ENCODE measurements around the gene SLC47A1. TPM values are rescaled to one million over a fixed set of nuclear protein-coding genes. Genes with fewer than 3 reads are reported as not detected.

The SLC47A1 gene
- total and polyA plus RNA-seq, 10 of the 15 experiments (the other 5 are each of a cell fraction or from before 2014, with no cell fraction given), result 0.41 TPM; not detected in 9

- WGBS (ENCODE audit: insufficient coverage, insufficient replicate concordance, low lambda C conversion rate, missing lambda C conversion rate), result 34% methylated on average over 9 of the region's 9 CpGs
These were observed 31.1 kb upstream of the SLC47A1 start for GRCh38 chr17:19502517-19502916.

More at GRCh38 chr17:19502517-19502916, 31.1 kb upstream of the SLC47A1 start:
- FAIRE-seq (no peak), DNase-seq (ENCODE audit: low read depth, low spot score) (no peak), ATAC-seq (no peak; the same call in 2 of the 3 replicates)
- H3K27me3 ChIP-seq (replicated peaks in 1 of 2; ENCODE audit: control insufficient read depth in 2 of 2, insufficient read depth in 2 of 2, low read length in 1 of 2), result peaks cover 2% of the 10 kb centered on the region in 2 experiments; a peak in 1 of 4 replicates
- no peaks in the 10 kb centered on the region for H3K36me3 ChIP-seq (ENCODE audit: control insufficient read depth in 2 of 2, insufficient read depth in 2 of 2, low read length in 1 of 2)
- no TSS peak for BruUV-seq (replicated peaks)
- H3K27ac ChIP-seq (ENCODE audit: control insufficient read depth, insufficient read depth), result no peak overlapping the region
- in situ Hi-C loops (cut with MboI), result no loop called here
- no peak for TF ChIP-seq NBN (IDR thresholded peaks at IDR 0.05)
- no peak for TF ChIP-seq BCLAF1 (IDR thresholded peaks at IDR 0.05)
- TF ChIP-seq ZNF622 (IDR thresholded peaks at IDR 0.05), result no peak
- TF ChIP-seq ZBTB40 (IDR thresholded peaks at IDR 0.05; ENCODE audit: borderline replicate concordance), result no peak
- TF ChIP-seq NR2C2 (IDR thresholded peaks at IDR 0.05; ENCODE audit: borderline replicate concordance, control insufficient read depth, insufficient read length, low read depth), result no peak
- no peak for TF ChIP-seq POLR2AphosphoS5 (IDR thresholded peaks at IDR 0.05; ENCODE audit: low read length)
- TF ChIP-seq BHLHE40 (IDR thresholded peaks at IDR 0.05; ENCODE audit: borderline replicate concordance in 1 of 2, low read depth in 2 of 2, low read length in 1 of 2), result no peak
- TF ChIP-seq EED (IDR thresholded peaks at IDR 0.05; ENCODE audit: low read depth), result no peak
- no peak for TF ChIP-seq FOXK2 (IDR thresholded peaks at IDR 0.05)
- TF ChIP-seq CHD1 (IDR thresholded peaks at IDR 0.05; ENCODE audit: low read depth, low read length), result no peak
- no peak for TF ChIP-seq MTA3 (IDR thresholded peaks at IDR 0.05; ENCODE audit: borderline replicate concordance, low read length)
- TF ChIP-seq ZNF207 (IDR thresholded peaks at IDR 0.05; ENCODE audit: borderline replicate concordance), result no peak
- no peak overlapping the region for H2AFZ ChIP-seq (ENCODE audit: control insufficient read depth, low read depth, low read length)
- SMC1A ChIA-PET (ENCODE audit: uncharacterized antibody, unreplicated experiment), result no interaction called here
- H3K79me2 ChIP-seq (ENCODE audit: control insufficient read depth, insufficient read depth, low read length), result no peaks in the 10 kb centered on the region
- H3K4me2 ChIP-seq (ENCODE audit: control insufficient read depth, insufficient read depth), result no peak overlapping the region
- intact Hi-C loops (cut with micrococcal nuclease; ENCODE audit: unreplicated experiment), result no loop called here
- CTCF ChIA-PET, result no interaction called here
- no peaks in the 10 kb centered on the region for H3K4me1 ChIP-seq (ENCODE audit: control insufficient read depth, insufficient read depth, low read length)
- H3K9me3 ChIP-seq (replicated peaks; ENCODE audit: control insufficient read depth, insufficient read depth, low read length), result no peaks in the 10 kb centered on the region
- H4K20me1 ChIP-seq (ENCODE audit: control insufficient read depth, insufficient read depth), result no peaks in the 10 kb centered on the region
- H3K4me3 ChIP-seq, result no peak overlapping the region
- RAD21 ChIA-PET (ENCODE audit: unreplicated experiment), result no interaction called here
- H3K9ac ChIP-seq (ENCODE audit: control insufficient read depth, insufficient read depth, low read length), result no peak overlapping the region
- POLR2A ChIA-PET, result no interaction called here

Measured in GM12878 (cell line).